ENCODE data around the gene KANSL1.

DNA sequence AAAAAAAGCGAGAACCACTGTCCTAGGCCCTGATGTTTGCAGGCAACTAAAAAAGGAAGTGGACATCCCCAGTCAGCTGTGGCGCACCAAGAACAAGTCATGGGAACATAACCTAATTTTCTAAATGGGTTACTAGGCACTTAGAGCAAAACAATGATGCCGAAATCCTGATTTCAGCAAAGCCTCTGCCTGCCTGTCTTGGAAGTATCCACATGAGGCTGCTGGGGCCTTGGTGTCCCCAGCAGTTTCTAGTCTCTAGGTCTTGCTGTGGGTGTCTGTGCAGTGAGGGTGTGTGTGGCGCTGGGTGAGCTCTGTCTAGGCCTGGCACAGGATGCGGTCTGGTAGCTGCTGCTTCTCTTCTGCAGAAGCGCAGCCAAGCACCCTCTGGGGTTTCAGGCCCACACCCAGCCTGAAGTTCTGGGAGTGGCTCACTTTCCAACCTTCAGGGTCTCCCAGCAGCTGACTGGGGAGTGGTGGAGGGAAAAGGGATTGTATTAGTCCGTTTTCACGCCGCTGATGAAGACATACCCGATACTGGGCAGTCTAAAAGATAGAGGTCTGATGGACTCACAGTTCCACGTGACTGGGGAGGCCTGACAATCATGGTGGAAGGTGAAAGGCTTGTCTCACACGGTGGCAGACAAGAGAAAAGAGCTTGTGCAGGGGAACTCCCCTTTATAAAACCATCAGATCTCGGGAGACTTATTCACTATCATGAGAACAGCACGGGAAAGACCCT lies 173.0 kb downstream of the KANSL1 start:
- TF ChIP-seq, protein P1, sequence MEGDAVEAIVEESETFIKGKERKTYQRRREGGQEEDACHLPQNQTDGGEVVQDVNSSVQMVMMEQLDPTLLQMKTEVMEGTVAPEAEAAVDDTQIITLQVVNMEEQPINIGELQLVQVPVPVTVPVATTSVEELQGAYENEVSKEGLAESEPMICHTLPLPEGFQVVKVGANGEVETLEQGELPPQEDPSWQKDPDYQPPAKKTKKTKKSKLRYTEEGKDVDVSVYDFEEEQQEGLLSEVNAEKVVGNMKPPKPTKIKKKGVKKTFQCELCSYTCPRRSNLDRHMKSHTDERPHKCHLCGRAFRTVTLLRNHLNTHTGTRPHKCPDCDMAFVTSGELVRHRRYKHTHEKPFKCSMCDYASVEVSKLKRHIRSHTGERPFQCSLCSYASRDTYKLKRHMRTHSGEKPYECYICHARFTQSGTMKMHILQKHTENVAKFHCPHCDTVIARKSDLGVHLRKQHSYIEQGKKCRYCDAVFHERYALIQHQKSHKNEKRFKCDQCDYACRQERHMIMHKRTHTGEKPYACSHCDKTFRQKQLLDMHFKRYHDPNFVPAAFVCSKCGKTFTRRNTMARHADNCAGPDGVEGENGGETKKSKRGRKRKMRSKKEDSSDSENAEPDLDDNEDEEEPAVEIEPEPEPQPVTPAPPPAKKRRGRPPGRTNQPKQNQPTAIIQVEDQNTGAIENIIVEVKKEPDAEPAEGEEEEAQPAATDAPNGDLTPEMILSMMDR (IDR thresholded peaks at IDR 0.05; ENCODE audit: poor library complexity, severe bottlenecking) = no peak
- TF ChIP-seq EZH2 (IDR thresholded peaks at IDR 0.05; ENCODE audit: borderline replicate concordance, insufficient read depth, low read length, poor library complexity, severe bottlenecking) = no peak
- TF ChIP-seq, protein P2, sequence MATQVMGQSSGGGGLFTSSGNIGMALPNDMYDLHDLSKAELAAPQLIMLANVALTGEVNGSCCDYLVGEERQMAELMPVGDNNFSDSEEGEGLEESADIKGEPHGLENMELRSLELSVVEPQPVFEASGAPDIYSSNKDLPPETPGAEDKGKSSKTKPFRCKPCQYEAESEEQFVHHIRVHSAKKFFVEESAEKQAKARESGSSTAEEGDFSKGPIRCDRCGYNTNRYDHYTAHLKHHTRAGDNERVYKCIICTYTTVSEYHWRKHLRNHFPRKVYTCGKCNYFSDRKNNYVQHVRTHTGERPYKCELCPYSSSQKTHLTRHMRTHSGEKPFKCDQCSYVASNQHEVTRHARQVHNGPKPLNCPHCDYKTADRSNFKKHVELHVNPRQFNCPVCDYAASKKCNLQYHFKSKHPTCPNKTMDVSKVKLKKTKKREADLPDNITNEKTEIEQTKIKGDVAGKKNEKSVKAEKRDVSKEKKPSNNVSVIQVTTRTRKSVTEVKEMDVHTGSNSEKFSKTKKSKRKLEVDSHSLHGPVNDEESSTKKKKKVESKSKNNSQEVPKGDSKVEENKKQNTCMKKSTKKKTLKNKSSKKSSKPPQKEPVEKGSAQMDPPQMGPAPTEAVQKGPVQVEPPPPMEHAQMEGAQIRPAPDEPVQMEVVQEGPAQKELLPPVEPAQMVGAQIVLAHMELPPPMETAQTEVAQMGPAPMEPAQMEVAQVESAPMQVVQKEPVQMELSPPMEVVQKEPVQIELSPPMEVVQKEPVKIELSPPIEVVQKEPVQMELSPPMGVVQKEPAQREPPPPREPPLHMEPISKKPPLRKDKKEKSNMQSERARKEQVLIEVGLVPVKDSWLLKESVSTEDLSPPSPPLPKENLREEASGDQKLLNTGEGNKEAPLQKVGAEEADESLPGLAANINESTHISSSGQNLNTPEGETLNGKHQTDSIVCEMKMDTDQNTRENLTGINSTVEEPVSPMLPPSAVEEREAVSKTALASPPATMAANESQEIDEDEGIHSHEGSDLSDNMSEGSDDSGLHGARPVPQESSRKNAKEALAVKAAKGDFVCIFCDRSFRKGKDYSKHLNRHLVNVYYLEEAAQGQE (IDR thresholded peaks at IDR 0.05; ENCODE audit: borderline replicate concordance) = no peak
